Endothelial cell of umbilical vein (primary cell): Measurements from ENCODE around the gene UBC. TPM values are rescaled to one million over a fixed set of nuclear protein-coding genes. Genes with fewer than 3 reads are reported as not detected.

Experiments used
- BruUV-seq: library from RNA; stranded (reverse); fragments of 400-500 nt; replicated peaks from 2 replicates; lab custom pipeline; 2021; lab: Mats Ljungman, UMichigan
- CTCF ChIA-PET: fragments of 300-600, 350-600 bp; sonication (Branson Sonifier 250); formaldehyde crosslinking; loops from one replicate; lab custom pipeline; 2021; ENCODE audit warnings: antibody characterized with exemption, inconsistent platforms; lab: Charles Lee
- POLR2A ChIA-PET: fragments of 300-600, 350-600 bp; sonication (Branson Sonifier 250); formaldehyde crosslinking; loops from one replicate; lab custom pipeline; 2021; ENCODE audit warnings: antibody characterized with exemption, inconsistent platforms; lab: Charles Lee
- DNase-seq: peaks from one replicate; pipeline ENCODE4 v3.0.0-alpha.2; 2011; ENCODE audit warnings: low read depth, low spot score
- FAIRE-seq: peaks from 2 replicates; lab custom pipeline; 2011; peaks lifted over from hg19 to GRCh38; lab: Jason Lieb, UNC
- H2AFZ ChIP-seq: 2 replicates; pipeline ENCODE4 v1.6.0; 2012; ENCODE audit warnings: low read depth, low read length, control low read depth, inconsistent platforms
- H3K27ac ChIP-seq: 2 replicates; pipeline ENCODE4 v1.5.1; 2011; ENCODE audit warnings: low read depth, mild to moderate bottlenecking, control low read depth, low read length, moderate library complexity; ENCODE audit not compliant: insufficient read depth
- H3K27me3 ChIP-seq, 2 experiments: 2 replicates each; pipeline versions ENCODE4 v1.6.0 to v1.6.1; 2011; ENCODE audit warnings: low read length in 2 of 2, mixed read lengths in 1 of 2; ENCODE audit not compliant: control insufficient read depth in 2 of 2, insufficient read depth in 2 of 2
- H3K36me3 ChIP-seq, 2 experiments: 2 replicates in 1 of 2; 3 replicates in 1 of 2; pipeline ENCODE4 v1.5.1; 2011; ENCODE audit warnings: low read length in 2 of 2, mild to moderate bottlenecking in 1 of 2, moderate library complexity in 1 of 2; ENCODE audit not compliant: control insufficient read depth in 2 of 2, insufficient read depth in 2 of 2; ENCODE audit errors: extremely low read depth in 1 of 2
- H3K4me1 ChIP-seq: 3 replicates; pipeline ENCODE4 v1.5.1; 2011; ENCODE audit warnings: mild to moderate bottlenecking, low read length; ENCODE audit not compliant: control insufficient read depth, insufficient read depth; ENCODE audit errors: extremely low read depth
- H3K4me2 ChIP-seq: 2 replicates; pipeline ENCODE4 v1.6.1; 2011; ENCODE audit warnings: low read length, control low read depth, mixed read lengths; ENCODE audit not compliant: insufficient read depth
- H3K4me3 ChIP-seq, 3 experiments: fragments of 200-600 bp in 1 of 3; sonication (generic), shearing (Covaris generic) in 1 of 3; replicated peaks in 1 of 3; 2 replicates each; pipeline ENCODE4 v1.5.1; 2011 to 2016; ENCODE audit warnings: control low read depth in 3 of 3, low read length in 3 of 3, mild to moderate bottlenecking in 2 of 3, inconsistent platforms in 1 of 3, low read depth in 1 of 3, moderate library complexity in 1 of 3; ENCODE audit not compliant: insufficient read depth in 1 of 3
- H3K79me2 ChIP-seq: 2 replicates; pipeline ENCODE4 v1.6.0; 2012; ENCODE audit warnings: low read length, inconsistent platforms; ENCODE audit not compliant: control insufficient read depth, insufficient read depth
- H3K9ac ChIP-seq: replicated peaks from 2 replicates; pipeline ENCODE3; 2011; ENCODE audit warnings: low read length, control low read depth; ENCODE audit not compliant: insufficient read depth; ENCODE audit errors: extremely low read depth
- H3K9me1 ChIP-seq: replicated peaks from 3 replicates; pipeline ENCODE4 v1.6.0; 2011; ENCODE audit warnings: mild to moderate bottlenecking, low read length; ENCODE audit not compliant: control insufficient read depth, insufficient read depth; ENCODE audit errors: extremely low read depth
- H3K9me3 ChIP-seq: replicated peaks from 2 replicates; pipeline ENCODE4 v1.5.1; 2012; ENCODE audit warnings: low read length, inconsistent platforms; ENCODE audit not compliant: control insufficient read depth, insufficient read depth
- H4K20me1 ChIP-seq: replicated peaks from 2 replicates; pipeline ENCODE3; 2011; ENCODE audit warnings: mild to moderate bottlenecking, low read length; ENCODE audit not compliant: control insufficient read depth, insufficient read depth; ENCODE audit errors: extremely low read depth
- GATA2 ChIP-seq: IDR thresholded peaks from 2 replicates; pipeline ENCODE4 v1.7.0; 2011; ENCODE audit warnings: low read depth, mild to moderate bottlenecking, moderate library complexity, mixed read lengths, low read length; ENCODE audit not compliant: insufficient read length, insufficient read depth
- dilution Hi-C: fragments of 300-500 bp; cut with MboI; formaldehyde crosslinking; loops from one replicate; pipeline ENCODE4 v1.15.0; 2019; ENCODE audit warnings: low sequenced_read_pairs; ENCODE audit not compliant: extremely low pct_ligation_motif_present
- intact Hi-C: fragments of 100-400 bp; cut with micrococcal nuclease; formaldehyde crosslinking; loops from one replicate; pipeline ENCODE4 v1.10.0; 2022
- polyA plus RNA-seq, 4 experiments: library from polyadenylated mRNA; depleted of rRNA in 3 of 4; stranded (reverse) in 3 of 4; unstranded in 1 of 4; fragments of >200 nt; gene quantifications; 2 replicates each; pipeline versions ENCODE4 v1.2.1 to v1.2.3, GENCODE V29; 2011 to 2012; ENCODE audit warnings: missing spikeins in 1 of 4
- total RNA-seq: library from RNA; stranded (reverse); gene quantifications from 2 replicates; pipeline ENCODE4 v1.2.3, GENCODE V29; 2021
- TF ChIP-seq, protein P1 (sequence below), 2 donors: IDR thresholded peaks; 1 replicate in 1 of 2; 2 replicates in 1 of 2; pipeline ENCODE4 v1.5.1; 2011; ENCODE audit warnings: low read length in 2 of 2, mild to moderate bottlenecking in 2 of 2, moderate library complexity in 2 of 2, control low read depth in 1 of 2, inconsistent platforms in 1 of 2, low read depth in 1 of 2; ENCODE audit not compliant: insufficient read depth in 1 of 2; ENCODE audit errors: extremely low read depth in 1 of 2

Gene UBC
- total and polyA plus RNA-seq, 2 donors (not counting 3 experiments of a cell fraction or from before 2014, with no cell fraction given), result 875 to 1,305 TPM

- Histone ChIP-seq H3K9me1 (no peaks in the 10 kb centered on the region), H3K9me3 (no peaks in the 10 kb centered on the region), H3K9ac (peak overlapping the region; percentile 12), H3K4me3 (peak overlapping the region; percentile 4 to 62 (median 16)), H3K4me2 (peak overlapping the region; percentile 68), H3K36me3 (no peaks in the 10 kb centered on the region), H4K20me1 (no peaks in the 10 kb centered on the region), H3K27ac (peak overlapping the region; percentile 77), H2AFZ (peak overlapping the region; percentile 90), H3K27me3 (no peaks in the 10 kb centered on the region), H3K79me2 (no peaks in the 10 kb centered on the region), H3K4me1 (peaks cover 47% of the 10 kb centered on the region)
- DNase-seq (peak; percentile 72), FAIRE-seq (peak; percentile 46)
- no TSS peak for BruUV-seq
- dilution Hi-C loops, result no loop called here
- POLR2A ChIA-PET, result interaction anchor here (1.0 to 1.3 kb wide), 2 partner anchors 11 to 17 kb away, joined by 4 to 5 read pairs; no protein-coding TSS in a partner anchor
- intact Hi-C loops, result no loop called here
- peak; percentile 9 for TF ChIP-seq GATA2
- TF ChIP-seq, protein P1, sequence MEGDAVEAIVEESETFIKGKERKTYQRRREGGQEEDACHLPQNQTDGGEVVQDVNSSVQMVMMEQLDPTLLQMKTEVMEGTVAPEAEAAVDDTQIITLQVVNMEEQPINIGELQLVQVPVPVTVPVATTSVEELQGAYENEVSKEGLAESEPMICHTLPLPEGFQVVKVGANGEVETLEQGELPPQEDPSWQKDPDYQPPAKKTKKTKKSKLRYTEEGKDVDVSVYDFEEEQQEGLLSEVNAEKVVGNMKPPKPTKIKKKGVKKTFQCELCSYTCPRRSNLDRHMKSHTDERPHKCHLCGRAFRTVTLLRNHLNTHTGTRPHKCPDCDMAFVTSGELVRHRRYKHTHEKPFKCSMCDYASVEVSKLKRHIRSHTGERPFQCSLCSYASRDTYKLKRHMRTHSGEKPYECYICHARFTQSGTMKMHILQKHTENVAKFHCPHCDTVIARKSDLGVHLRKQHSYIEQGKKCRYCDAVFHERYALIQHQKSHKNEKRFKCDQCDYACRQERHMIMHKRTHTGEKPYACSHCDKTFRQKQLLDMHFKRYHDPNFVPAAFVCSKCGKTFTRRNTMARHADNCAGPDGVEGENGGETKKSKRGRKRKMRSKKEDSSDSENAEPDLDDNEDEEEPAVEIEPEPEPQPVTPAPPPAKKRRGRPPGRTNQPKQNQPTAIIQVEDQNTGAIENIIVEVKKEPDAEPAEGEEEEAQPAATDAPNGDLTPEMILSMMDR (IDR thresholded peaks at IDR 0.05; ENCODE audit: extremely low read depth in 1 of 2, insufficient read depth in 1 of 2, low read depth in 1 of 2, low read length in 2 of 2), result no peak
- CTCF ChIA-PET, result interaction anchor here (1.7 to 3.8 kb wide), 2 partner anchors 14 to 18 kb away, joined by 11 to 42 read pairs; no protein-coding TSS in a partner anchor
These were observed 7.0 kb upstream of the UBC start for GRCh38 chr12:124921200-124922031.
